Astrocyte (in vitro differentiated cells and primary cell): ENCODE results near the gene L1TD1. TPM values are rescaled to one million over a fixed set of nuclear protein-coding genes. Genes with fewer than 3 reads are reported as not detected.
"Not testable (repeated sequence)": the region's sequence is repeated elsewhere in the genome, so short reads cannot be mapped to it uniquely, and the experiment has no call there.

ENCODE experiments used
- DNase-seq: peaks from one replicate; pipeline ENCODE4 v3.0.0-alpha.2; 2010; ENCODE audit warnings: low read depth
- FAIRE-seq: peaks from 2 replicates; lab custom pipeline; 2011; peaks lifted over from hg19 to GRCh38; lab: Jason Lieb, UNC
- H2AFZ ChIP-seq: 2 replicates; pipeline ENCODE4 v1.6.0; 2012; ENCODE audit warnings: low read depth, low read length, inconsistent platforms
- H3K27ac ChIP-seq: 2 replicates; pipeline ENCODE4 v1.5.1; 2011; ENCODE audit warnings: low read depth, low read length, inconsistent platforms
- H3K27me3 ChIP-seq: 2 replicates; pipeline ENCODE4 v1.6.0; 2011; ENCODE audit warnings: low read length, inconsistent platforms; ENCODE audit not compliant: insufficient read depth
- H3K36me3 ChIP-seq: 2 replicates; pipeline ENCODE4 v1.5.1; 2011; ENCODE audit warnings: low read length, inconsistent platforms; ENCODE audit not compliant: insufficient read depth
- H3K4me1 ChIP-seq: 2 replicates; pipeline ENCODE4 v1.5.1; 2011; ENCODE audit warnings: low read length, inconsistent platforms; ENCODE audit not compliant: insufficient read depth
- H3K4me2 ChIP-seq: 2 replicates; pipeline ENCODE4 v1.6.0; 2012; ENCODE audit warnings: low read length, inconsistent platforms
- H3K4me3 ChIP-seq: 2 replicates; pipeline ENCODE4 v1.5.1; 2011; ENCODE audit warnings: low read depth, mild to moderate bottlenecking, low read length, inconsistent platforms; ENCODE audit not compliant: insufficient read depth
- H3K79me2 ChIP-seq: 2 replicates; pipeline ENCODE4 v1.6.0; 2012; ENCODE audit warnings: mild to moderate bottlenecking, low read length, inconsistent platforms; ENCODE audit not compliant: insufficient read depth
- H3K9ac ChIP-seq: 2 replicates; pipeline ENCODE4 v1.6.0; 2012; ENCODE audit warnings: mild to moderate bottlenecking, low read length, inconsistent platforms
- H3K9me3 ChIP-seq: 2 replicates; pipeline ENCODE4 v1.5.1; 2012; ENCODE audit warnings: low read depth, mild to moderate bottlenecking, low read length, inconsistent platforms; ENCODE audit not compliant: insufficient read depth
- H4K20me1 ChIP-seq: 2 replicates; pipeline ENCODE4 v1.6.0; 2012; ENCODE audit warnings: low read length, inconsistent platforms; ENCODE audit not compliant: insufficient read depth
- H3K27ac Mint-ChIP-seq: one replicate; pipeline ENCODE4 v1.8.0; 2021; ENCODE audit warnings: mild to moderate bottlenecking, mixed read lengths; ENCODE audit not compliant: unreplicated experiment
- H3K27me3 Mint-ChIP-seq: one replicate; pipeline ENCODE4 v1.8.0; 2021; ENCODE audit warnings: low read depth, mixed read lengths; ENCODE audit not compliant: unreplicated experiment
- H3K36me3 Mint-ChIP-seq: one replicate; pipeline ENCODE4 v1.8.0; 2021; ENCODE audit warnings: low read depth, mixed read lengths; ENCODE audit not compliant: unreplicated experiment
- H3K4me1 Mint-ChIP-seq: one replicate; pipeline ENCODE4 v1.8.0; 2021; ENCODE audit warnings: low read depth, mixed read lengths; ENCODE audit not compliant: unreplicated experiment
- H3K4me3 Mint-ChIP-seq: one replicate; pipeline ENCODE4 v1.8.0; 2021; ENCODE audit warnings: mild to moderate bottlenecking, moderate library complexity, mixed read lengths; ENCODE audit not compliant: unreplicated experiment
- H3K9me3 Mint-ChIP-seq: one replicate; pipeline ENCODE4 v1.8.0; 2021; ENCODE audit warnings: mild to moderate bottlenecking, mixed read lengths; ENCODE audit not compliant: unreplicated experiment
- CTCF ChIP-seq: IDR thresholded peaks from 2 replicates; pipeline ENCODE4 v1.5.1; 2011; ENCODE audit warnings: low read depth, mild to moderate bottlenecking, inconsistent platforms, low read length, moderate library complexity; ENCODE audit not compliant: insufficient read depth
- EZH2 ChIP-seq: IDR thresholded peaks from 2 replicates; pipeline ENCODE4 v1.6.1; 2012; ENCODE audit warnings: mild to moderate bottlenecking, low read length, inconsistent platforms; ENCODE audit not compliant: insufficient read depth
- total RNA-seq: library from RNA; stranded (reverse); gene quantifications from 2 replicates; pipeline ENCODE4 v1.2.1, GENCODE V29; 2021

Gene L1TD1
- total RNA-seq, 1 donor from 2014 or later = 9.9 TPM

GRCh38 chr1:62184336-62184735, 10.3 kb upstream of the L1TD1 start:
- H3K9ac ChIP-seq = no peak overlapping the region
- Mint-ChIP-seq H3K4me3 (no peak overlapping the region), H3K27ac (no peak overlapping the region), H3K9me3 (no peaks in the 10 kb centered on the region), H3K27me3 (peaks cover 14% of the 10 kb centered on the region), H3K4me1 (peaks cover 6% of the 10 kb centered on the region), H3K36me3 (no peaks in the 10 kb centered on the region)
- no peak overlapping the region for H2AFZ ChIP-seq
- DNase-seq (no peak), FAIRE-seq (no peak)
- H3K4me3 ChIP-seq = no peak overlapping the region
- no peaks in the 10 kb centered on the region for H3K4me1 ChIP-seq
- H3K9me3 ChIP-seq = no peaks in the 10 kb centered on the region
- H3K27ac ChIP-seq = no peak overlapping the region
- H3K36me3 ChIP-seq = no peaks in the 10 kb centered on the region
- no peaks in the 10 kb centered on the region for H4K20me1 ChIP-seq
- no peak overlapping the region for H3K4me2 ChIP-seq
- TF ChIP-seq CTCF (no peak), EZH2 (no peak)
- H3K27me3 ChIP-seq = peaks cover 20% of the 10 kb centered on the region
- H3K79me2 ChIP-seq = no peaks in the 10 kb centered on the region

GRCh38 chr1:62185233-62185632, 9.4 kb upstream of the L1TD1 start:
- H4K20me1 ChIP-seq, H3K27ac ChIP-seq, H3K27ac Mint-ChIP-seq, FAIRE-seq, H3K4me2 ChIP-seq, H3K36me3 ChIP-seq, H3K4me3 Mint-ChIP-seq, H2AFZ ChIP-seq, H3K4me1 ChIP-seq, H3K9ac ChIP-seq, H3K9me3 Mint-ChIP-seq, DNase-seq, H3K9me3 ChIP-seq, H3K4me1 Mint-ChIP-seq, H3K4me3 ChIP-seq, H3K36me3 Mint-ChIP-seq, H3K79me2 ChIP-seq: not testable (repeated sequence)
- peaks cover 13% of the 10 kb centered on the region for H3K27me3 Mint-ChIP-seq
- H3K27me3 ChIP-seq = peaks cover 20% of the 10 kb centered on the region

- DNase-seq = no peak
- Mint-ChIP-seq H3K9me3 (no peaks in the 10 kb centered on the region), H3K27ac (no peak overlapping the region), H3K4me3 (no peak overlapping the region), H3K27me3 (peaks cover 13% of the 10 kb centered on the region), H3K36me3 (no peaks in the 10 kb centered on the region), H3K4me1 (peaks cover 4% of the 10 kb centered on the region)
- no peak overlapping the region for H3K4me2 ChIP-seq
- H2AFZ ChIP-seq = no peak overlapping the region
- TF ChIP-seq EZH2 = no peak
- H3K9me3 ChIP-seq = no peaks in the 10 kb centered on the region
- no peak overlapping the region for H3K9ac ChIP-seq
- H3K4me1 ChIP-seq = no peaks in the 10 kb centered on the region
- H4K20me1 ChIP-seq = no peaks in the 10 kb centered on the region
- FAIRE-seq = no peak
- H3K27me3 ChIP-seq = peaks cover 15% of the 10 kb centered on the region
- H3K36me3 ChIP-seq = no peaks in the 10 kb centered on the region
- no peak overlapping the region for H3K4me3 ChIP-seq
- no peaks in the 10 kb centered on the region for H3K79me2 ChIP-seq
- no peak overlapping the region for H3K27ac ChIP-seq
Measured at GRCh38 chr1:62185677-62186076, 9.0 kb upstream of the L1TD1 start.

GRCh38 chr1:62187548-62187947, 7.1 kb upstream of the L1TD1 start:
- H3K9ac ChIP-seq = no peak overlapping the region
- no peaks in the 10 kb centered on the region for H3K9me3 ChIP-seq
- H3K27me3 ChIP-seq = peaks cover 6% of the 10 kb centered on the region
- no peaks in the 10 kb centered on the region for H3K79me2 ChIP-seq
- no peaks in the 10 kb centered on the region for H4K20me1 ChIP-seq
- no peaks in the 10 kb centered on the region for H3K4me1 ChIP-seq
- no peaks in the 10 kb centered on the region for H3K4me1 Mint-ChIP-seq
- H3K9me3 Mint-ChIP-seq = no peaks in the 10 kb centered on the region
- H3K27ac Mint-ChIP-seq = no peak overlapping the region
- no peaks in the 10 kb centered on the region for H3K36me3 Mint-ChIP-seq
- no peak overlapping the region for H2AFZ ChIP-seq
- no peaks in the 10 kb centered on the region for H3K27me3 Mint-ChIP-seq
- no peak overlapping the region for H3K27ac ChIP-seq
- DNase-seq (no peak), FAIRE-seq (no peak)
- H3K36me3 ChIP-seq = no peaks in the 10 kb centered on the region
- no peak overlapping the region for H3K4me2 ChIP-seq
- no peak for TF ChIP-seq EZH2
- no peak for TF ChIP-seq CTCF
- H3K4me3 Mint-ChIP-seq = no peak overlapping the region
- no peak overlapping the region for H3K4me3 ChIP-seq
